NOMO-1 treated with dmso at 0.1 percent for 144 hours (cell line): Measurements from ENCODE around the gene CLTRN.
"Not testable (repeated sequence)": the region's sequence is repeated elsewhere in the genome, so short reads cannot be mapped to it uniquely, and the experiment has no call there.

ENCODE experiments used
- DNase-seq: peaks from one replicate; lab custom pipeline; 2025; ENCODE audit not compliant: unreplicated experiment; lab: John Stamatoyannopoulos, UW

CLTRN gene

DNA sequence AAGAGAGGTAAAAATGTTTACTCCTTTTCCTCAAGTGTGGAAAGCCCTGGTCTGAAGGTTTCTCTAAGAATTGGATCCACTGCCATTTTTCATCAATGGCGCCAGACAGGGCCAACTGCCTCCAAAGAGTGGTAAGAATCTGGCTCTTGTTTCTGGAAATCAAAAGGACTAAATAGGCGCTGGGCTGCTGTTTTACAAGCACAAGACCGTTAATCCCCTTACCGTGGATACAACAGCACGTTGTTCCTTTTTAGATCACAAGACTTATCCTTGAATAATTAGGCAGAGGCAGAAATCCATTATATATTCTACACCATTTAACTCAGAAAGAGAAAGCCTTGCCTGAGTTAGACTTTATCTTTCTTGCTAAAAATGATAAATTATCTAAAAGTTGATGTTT, 10.6 kb downstream of the CLTRN start:
- no peak for DNase-seq

DNA sequence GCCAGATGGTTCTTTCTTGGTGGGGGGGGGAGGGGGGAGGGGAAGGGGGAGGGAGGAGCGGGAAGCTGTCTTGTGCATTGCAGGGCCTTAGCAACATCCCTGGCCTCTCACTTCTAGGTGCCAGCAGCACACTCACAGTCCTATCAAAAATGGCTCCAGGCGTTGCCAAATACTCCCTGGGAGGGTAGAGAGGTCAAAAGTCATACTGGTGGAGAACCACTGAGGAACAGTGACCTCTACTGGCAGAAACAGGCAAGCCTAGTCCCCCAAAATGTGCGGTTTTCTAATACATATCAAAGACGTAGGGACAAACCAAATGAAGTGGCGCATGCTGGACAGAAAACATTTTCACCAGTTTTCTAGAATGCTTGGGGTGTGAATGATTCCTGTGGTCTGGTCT, 17.1 kb downstream of the CLTRN start:
- not testable (repeated sequence) for DNase-seq

DNA sequence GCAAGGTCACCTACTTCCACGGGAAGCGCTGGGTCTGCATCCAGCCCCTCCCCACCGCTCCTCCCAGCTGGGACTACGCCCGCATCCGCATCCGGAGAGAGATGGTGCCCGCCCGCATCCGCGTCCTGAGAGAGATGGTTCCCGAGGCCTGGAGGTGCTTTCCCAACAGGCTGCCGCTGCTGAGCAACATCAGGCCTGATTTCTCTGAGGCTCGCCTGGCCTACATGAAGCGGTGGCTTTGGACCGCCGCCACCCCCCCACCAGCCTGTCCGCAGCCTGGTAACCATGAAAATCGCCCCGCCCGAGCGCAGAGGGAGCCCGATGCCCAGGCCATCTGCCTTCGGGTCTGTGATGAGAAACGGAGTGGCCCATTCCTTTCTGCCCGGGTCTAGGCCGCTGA, 18.1 kb downstream of the CLTRN start:
- DNase-seq: no peak

- no peak for DNase-seq
Observed at GRCh38 chrX:15646031-15646430, 18.6 kb downstream of the CLTRN start.

GRCh38 chrX:15645266-15645665, 19.3 kb downstream of the CLTRN start:
- DNase-seq: no peak

- no peak for DNase-seq
Observed at GRCh38 chrX:15644560-15644872, 20.1 kb downstream of the CLTRN start.

DNA sequence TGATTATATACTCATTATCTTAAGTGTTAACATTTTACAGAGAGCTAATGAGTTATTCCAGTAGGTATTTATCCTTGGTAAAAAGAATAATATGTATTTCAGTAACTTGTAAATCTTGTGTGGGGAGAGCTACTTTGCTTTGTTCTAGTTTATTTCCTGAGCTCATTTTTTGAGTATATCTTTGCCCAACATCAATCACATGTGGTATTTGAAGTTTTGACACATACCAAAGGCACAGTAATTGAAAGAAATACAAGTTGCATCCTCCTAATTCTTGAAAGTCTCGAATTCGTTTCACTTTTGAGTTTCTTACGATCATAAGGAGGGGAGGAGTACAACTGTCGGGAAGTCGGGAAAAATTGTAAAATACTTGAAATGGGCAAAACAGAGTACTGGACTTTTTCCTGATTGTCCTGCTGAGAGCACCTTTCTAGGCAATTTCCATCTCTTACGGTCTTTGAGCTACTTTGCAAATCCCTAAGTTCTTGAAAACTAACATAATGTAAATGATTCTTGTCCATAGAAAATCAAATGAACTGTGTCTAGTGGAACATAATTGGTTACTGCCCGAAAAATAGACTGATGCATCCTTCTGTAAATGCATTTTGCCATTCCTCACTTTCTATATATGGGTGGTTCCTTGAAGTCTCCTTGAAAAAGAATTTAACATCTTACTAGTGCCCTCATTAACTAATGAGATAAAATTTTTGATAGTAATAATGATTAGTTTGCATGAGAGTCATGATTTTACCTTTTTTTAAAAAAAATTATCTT, 20.6 kb downstream of the CLTRN start:
- no peak for DNase-seq

DNA sequence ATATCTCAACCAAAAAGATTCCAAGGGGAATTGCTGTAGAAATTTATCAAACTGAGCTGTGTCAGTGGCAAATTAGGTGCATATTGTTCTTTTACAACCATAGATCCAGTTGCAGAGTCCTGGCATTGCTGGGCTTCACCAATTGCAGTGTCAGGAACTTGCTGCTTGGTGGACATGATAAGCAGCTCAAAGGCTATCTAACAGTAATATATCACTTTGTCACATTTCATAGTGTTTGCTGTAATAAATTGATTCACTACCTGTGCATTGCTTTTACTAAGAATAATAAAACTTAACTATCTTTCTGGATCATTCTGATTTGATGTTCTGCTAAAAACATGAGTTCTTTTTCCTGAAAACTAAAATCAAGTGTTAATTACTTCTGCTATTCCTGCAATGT, 33.0 kb downstream of the CLTRN start:
- DNase-seq: no peak

- no peak for DNase-seq
Observed at GRCh38 chrX:15623054-15623453, 41.6 kb downstream of the CLTRN start.

DNA sequence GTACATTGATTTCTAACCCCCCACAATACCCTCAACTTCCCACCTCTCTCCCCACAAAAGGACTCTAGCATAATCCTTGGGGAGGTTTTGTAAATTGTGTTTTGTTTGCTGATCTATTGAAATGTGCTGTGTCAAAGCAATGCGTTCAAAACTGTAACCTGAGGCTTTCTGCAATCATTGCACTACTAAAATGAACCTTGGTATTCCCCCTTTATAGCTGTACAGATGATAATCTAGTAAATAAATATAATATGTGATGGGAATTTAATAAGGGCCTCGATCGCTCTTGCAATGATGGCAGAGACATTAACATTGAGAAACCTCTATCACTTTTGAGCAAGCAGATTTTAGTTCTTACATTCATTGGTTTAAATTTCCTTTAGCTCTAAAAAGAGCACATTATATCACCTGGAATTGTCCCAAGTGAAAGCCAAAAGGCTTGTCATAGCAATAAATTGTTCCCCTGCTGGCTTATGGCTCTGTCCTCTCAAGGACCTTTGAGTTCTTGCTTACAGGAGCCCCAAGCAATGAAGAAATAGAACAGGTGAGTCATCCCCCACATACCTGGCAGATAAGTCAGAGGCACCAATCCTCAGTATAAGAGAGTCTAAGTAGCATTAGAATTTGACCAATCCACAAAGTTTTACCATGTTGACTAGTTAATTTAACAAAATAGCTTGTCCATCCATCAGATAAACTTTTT, 45.4 kb downstream of the CLTRN start:
- no peak for DNase-seq

DNA sequence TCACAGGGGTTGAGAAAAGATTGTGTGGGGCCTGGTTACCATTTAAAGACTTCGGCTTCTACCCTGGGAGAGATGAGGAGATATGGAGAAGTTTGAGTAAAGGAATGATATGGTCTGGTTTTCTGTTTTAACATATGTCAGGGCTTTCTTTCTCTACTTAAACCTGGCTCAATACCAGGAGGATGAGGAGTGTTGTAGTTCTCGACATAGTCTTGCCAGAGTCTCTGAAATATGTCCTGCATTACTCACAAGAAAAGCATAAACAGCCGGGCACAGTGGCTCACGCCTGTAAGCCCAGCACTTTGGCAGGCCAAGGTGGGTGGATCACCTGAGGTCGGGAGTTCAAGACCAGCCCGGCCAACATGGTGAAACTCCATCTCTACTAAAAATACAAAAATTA, 47.5 kb downstream of the CLTRN start:
- no peak for DNase-seq

GRCh38 chrX:15616531-15616930, 48.1 kb downstream of the CLTRN start:
- DNase-seq: no peak

DNA sequence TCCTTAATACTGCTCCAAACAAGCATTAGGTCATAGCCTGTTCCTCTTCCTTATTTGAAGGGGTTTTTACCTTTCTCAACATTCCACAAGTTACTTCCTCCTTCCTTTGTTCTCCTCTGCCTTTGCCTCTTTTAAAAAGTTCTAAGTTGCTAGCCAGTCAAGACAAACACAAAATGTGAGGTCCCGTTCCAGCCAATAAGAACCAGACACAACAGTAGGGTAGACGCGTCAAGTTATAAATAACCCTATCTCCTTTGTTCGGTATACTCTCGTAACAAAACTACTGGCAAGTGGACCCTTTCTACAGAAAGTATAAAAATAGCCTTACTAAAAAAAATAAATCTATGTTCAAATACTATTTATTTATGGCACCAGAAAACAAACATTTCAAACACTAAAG, 57.5 kb downstream of the CLTRN start:
- DNase-seq: no peak

GRCh38 chrX:15606136-15606535, 58.5 kb downstream of the CLTRN start:
- DNase-seq: no peak

DNA sequence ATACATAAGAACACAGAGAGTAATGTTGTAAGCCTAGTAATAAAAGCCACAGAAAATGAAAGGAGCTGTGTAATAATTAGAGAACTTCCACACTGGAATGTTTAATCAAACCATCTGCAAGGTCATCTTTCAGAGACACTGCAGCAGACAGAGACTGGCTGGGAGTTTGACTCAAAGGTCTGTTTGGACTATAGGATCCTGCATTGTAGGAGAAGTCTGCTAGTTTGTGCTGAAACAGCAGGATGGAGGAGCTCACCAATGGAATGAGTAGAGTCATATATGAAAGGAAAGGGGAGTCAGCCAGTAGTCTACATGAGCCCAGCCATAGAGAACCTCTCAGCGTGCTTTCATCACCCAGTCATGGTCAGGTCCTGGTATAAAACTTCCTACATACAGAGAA, 59.4 kb downstream of the CLTRN start:
- no peak for DNase-seq

DNA sequence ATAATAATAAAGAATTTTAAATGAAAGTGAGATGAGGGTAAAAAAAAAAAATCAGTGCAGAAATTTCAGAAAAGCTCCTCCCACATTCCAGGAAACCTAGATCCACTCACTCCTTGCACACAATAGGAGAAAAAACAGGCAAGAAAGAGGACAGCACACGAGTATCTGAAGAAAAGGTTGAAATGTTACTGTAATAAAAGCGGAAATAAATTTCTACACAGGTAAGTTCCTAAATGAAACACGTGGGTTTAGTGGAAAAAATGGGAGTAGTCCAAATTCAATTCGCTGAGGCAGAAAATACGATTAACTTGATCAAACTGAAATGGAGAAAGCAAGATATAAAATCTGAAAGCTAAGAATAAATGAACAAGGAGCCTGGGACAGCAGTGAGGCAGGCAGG, 61.8 kb downstream of the CLTRN start:
- no peak for DNase-seq

DNA sequence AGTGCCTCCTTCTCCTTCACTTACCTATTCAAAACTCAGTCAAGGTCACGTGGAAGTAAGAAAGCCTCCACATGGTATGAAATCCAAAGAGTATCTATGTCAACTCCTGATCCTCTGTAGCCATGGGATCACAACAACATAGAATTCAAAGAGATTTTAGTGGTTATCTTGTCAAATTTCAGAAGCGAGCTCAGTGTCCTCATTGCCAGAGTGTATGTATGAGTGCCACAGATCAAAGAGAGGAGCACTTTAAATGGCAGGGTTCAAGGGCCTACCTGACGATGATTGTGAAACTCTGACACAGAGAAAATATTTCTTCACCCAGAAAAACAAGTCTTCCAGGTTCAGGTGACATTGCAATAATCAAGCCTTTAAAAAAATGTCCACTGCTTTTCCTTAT, 62.7 kb downstream of the CLTRN start:
- DNase-seq: no peak

GRCh38 chrX:15600745-15601144, 63.9 kb downstream of the CLTRN start, which contains the start of gene ACE2:
ACE2 (minus strand) TSS chrX:15600960; CDS start chrX:15600911, 49 bp downstream.
- DNase-seq: no peak

DNA sequence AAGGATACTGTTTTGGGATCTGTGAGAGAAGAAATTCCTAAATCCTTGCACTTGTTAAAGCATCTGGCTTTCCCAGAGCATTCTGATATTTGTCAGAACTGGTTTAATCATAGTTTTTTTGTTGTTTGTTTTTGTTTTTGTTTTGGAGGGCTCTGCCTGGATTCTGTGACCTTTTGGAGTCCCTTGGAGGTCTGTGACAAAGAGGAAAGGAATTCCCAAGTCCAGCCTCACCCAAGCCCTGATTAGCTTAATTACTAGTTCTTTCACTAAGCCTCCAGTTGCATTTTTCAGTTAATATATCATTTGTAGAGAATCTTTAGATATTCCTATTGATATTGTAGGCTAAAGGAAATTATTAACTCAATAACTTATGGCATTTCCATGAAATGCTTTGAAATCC, 64.6 kb downstream of the CLTRN start:
- DNase-seq: no peak

DNA sequence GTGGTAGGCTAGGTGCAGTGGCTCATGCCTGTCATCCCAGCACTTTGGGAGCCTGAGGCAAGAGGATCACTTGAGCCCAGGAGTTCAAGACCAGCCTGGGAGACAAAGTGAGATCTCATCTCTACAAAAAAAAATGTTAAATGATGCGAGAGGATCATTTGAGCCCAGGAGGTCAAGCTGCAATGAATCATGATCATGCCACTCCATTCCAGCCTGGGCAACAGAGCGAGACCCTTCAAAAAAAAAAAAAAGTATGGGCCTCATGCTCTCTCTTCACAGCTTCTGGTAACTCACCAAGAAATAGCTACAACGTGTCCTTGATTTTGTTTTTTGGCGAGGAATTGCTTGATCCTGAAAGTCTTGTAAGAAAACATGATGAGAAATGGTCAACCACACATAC, 65.1 kb downstream of the CLTRN start:
- no peak for DNase-seq

GRCh38 chrX:15598026-15598425, 66.6 kb downstream of the CLTRN start:
- DNase-seq: no peak

DNA sequence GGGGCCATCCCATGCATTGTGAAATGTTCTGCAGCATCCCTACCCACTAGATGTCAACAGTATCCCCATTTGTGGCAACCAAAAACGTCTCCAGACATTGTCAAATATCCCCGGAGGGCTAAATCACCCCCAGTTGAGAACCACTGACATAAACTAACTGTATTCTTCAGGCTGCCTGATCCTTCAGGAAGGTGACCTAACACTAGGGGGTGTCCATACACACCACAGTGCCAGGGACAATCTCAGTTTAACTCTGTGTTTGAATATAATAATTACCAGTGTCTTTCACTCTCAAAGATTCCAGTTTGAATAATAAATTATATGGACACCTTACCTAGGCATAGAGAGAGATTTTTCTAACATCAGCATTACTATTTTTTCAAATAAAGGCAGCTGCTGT, 70.2 kb downstream of the CLTRN start:
- no peak for DNase-seq
